ENCODE results near the gene PIGN.

- TF ChIP-seq CTCF (IDR thresholded peaks at IDR 0.05; ENCODE audit: extremely low read depth in 1 of 2, insufficient read depth in 1 of 2, low read depth in 1 of 2, low read length in 2 of 2) (no peak), EZH2 (IDR thresholded peaks at IDR 0.05; ENCODE audit: borderline replicate concordance, low read depth, low read length, severe bottlenecking) (no peak)
These were observed 87.9 kb downstream of the PIGN start for GRCh38 chr18:62098960-62099359.

Data from endothelial cell of umbilical vein (primary cell).